GM18870 (cell line): ENCODE measurements around the gene SMAP2.
"Not testable (repeated sequence)": the region's sequence is repeated elsewhere in the genome, so short reads cannot be mapped to it uniquely, and the experiment has no call there.

Experiments used
- ATAC-seq: cut with Tn5 transposase; IDR thresholded peaks from one replicate; pipeline ENCODE4 v1.9.1; 2021; ENCODE audit warnings: moderate library complexity; ENCODE audit not compliant: unreplicated experiment

The SMAP2 gene

GRCh38 chr1:40373323-40374283 is at the start of gene SMAP2:
Gene SMAP2 (plus strand): TSS chr1:40373727. CDS start chr1:40374121, 394 bp downstream.
- peak; percentile 62 for ATAC-seq

GRCh38 chr1:40331403-40331802 is 42.1 kb upstream of the SMAP2 start:
- ATAC-seq = not testable (repeated sequence)

- ATAC-seq = no peak
Observed at GRCh38 chr1:40332695-40333094, 40.8 kb upstream of the SMAP2 start.

DNA sequence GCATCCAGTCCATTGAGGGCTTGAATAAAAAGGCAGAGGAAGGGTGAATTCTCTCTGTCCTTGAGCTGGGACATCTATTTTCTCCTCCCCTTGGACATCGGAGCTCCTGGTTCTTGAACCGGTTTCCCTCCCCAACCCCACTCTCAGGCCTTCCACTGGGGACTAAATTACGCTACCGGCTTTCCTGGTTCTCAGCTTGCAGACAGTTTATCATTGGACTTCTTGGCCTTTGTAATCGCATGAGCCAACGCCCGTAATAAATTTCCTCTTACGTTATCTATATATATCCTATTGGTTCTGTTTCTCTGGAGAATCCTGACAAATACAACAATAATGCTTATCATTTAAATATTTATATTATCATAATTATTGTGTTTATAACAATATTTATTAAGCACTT is 36.1 kb upstream of the SMAP2 start:
- ATAC-seq = no peak

GRCh38 chr1:40338745-40339419 is 34.6 kb upstream of the SMAP2 start:
- ATAC-seq = no peak

DNA sequence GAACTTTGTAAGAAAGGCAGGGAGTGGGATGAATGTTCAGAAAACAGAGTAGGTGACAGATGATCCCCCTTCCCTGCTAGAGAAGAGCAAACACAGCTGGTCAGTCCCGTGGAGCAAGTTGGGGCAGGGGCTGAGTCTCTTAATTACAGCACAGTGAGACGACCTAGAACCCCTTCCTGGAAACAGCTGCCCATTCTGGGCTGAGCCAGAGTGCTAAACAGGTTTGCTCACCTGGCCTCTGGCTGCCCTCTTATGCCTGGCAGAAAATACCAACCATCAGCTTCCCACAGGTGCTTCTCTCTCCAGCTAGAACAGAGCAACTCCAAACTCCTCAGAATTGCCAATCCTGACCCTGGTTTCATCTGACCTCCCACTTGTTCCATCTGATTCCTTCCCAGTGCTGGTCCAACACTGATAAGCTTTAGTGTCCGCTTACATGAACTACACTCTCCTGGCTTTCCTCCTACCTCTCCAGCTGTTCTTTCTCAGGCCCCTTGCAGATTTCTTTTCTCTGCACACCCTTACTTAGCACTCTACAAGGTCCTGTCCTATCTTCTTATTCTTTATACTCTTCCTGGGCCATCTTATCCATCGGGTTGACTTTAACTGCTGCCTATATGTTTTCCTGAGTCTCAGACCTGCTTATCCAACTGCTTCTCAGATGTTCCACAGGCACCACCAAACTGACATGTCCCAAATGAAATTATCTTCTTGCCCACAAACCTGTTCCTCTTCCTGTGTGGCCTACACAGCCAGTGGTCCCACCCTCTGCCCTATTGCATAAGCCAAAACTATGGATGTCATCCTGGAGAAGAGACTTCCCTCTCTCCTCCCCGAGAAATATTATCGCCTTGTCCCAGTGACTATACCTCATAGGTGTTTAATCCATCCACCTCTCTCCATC is 33.9 kb upstream of the SMAP2 start:
- ATAC-seq = no peak

GRCh38 chr1:40341491-40342380 is 31.8 kb upstream of the SMAP2 start:
- ATAC-seq = no peak

GRCh38 chr1:40342381-40342717 is 31.2 kb upstream of the SMAP2 start:
- ATAC-seq = not testable (repeated sequence)

- no peak for ATAC-seq
Observed at GRCh38 chr1:40344597-40344996, 28.9 kb upstream of the SMAP2 start.

GRCh38 chr1:40350391-40350790 is 23.1 kb upstream of the SMAP2 start:
- no peak for ATAC-seq

- ATAC-seq = no peak
Observed at GRCh38 chr1:40351124-40351523, 22.4 kb upstream of the SMAP2 start.

- ATAC-seq = no peak
Observed at GRCh38 chr1:40352126-40352525, 21.4 kb upstream of the SMAP2 start.

- no peak for ATAC-seq
Observed at GRCh38 chr1:40353082-40353481, 20.4 kb upstream of the SMAP2 start.

GRCh38 chr1:40357625-40358024 is 15.9 kb upstream of the SMAP2 start:
- ATAC-seq = no peak

DNA sequence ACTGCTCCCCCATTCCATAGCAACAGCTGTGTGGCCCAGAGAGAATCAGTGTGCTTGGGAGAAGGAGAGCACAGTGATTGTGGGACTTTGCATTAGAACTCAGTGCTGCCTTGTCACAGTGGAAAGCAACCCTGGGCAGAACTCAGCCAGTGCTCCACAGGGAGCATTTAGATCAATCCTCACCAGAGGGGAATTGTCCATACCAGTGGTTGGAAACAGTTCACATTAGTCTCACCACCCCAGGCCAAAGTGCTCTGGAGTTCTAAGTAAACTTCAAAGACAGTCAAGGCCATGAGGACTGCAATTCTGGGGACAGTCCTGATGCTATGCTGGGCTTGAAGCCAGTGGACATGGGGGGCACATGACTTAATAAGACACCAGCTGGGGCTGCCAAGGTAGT is 12.9 kb upstream of the SMAP2 start:
- no peak for ATAC-seq

DNA sequence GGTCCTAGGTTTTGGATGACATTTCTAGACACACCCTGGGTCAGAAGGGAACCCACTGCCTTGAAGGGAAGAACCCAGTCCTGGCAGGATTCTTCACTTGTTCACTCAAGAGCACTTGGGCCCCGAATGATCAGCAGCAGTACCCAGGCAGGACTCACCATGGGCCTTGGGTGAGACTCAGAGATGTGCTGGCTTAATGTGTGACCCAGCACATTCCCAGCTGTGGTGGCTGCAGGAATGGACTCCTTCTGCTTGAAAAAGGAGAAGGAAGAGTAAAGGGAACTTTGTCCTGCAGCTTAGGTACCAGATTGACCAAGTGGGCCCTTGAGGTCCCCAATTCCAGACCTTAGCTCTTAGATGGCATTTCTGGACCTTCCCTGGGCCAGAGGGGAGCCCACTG is 12.3 kb upstream of the SMAP2 start:
- ATAC-seq = no peak

DNA sequence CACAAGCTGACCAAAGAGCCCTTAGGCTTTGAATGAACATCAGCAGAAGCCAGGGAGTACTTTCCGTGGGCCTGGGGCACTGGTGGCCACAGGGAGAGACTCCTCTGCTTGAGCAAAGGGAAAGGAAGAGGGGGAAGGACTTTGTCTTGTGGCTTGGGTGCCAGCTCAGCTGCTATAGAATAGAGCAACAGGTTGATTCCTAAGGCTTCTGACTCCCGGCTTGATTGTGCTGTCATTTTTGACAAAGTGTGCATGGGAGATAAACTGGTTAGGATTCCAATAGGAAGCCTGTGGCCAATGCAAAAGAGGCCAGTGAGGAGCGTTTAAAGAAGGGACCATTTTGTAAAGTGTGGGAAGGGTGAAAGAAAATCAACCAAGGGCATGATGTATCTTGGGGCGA is 11.9 kb upstream of the SMAP2 start:
- ATAC-seq = no peak

DNA sequence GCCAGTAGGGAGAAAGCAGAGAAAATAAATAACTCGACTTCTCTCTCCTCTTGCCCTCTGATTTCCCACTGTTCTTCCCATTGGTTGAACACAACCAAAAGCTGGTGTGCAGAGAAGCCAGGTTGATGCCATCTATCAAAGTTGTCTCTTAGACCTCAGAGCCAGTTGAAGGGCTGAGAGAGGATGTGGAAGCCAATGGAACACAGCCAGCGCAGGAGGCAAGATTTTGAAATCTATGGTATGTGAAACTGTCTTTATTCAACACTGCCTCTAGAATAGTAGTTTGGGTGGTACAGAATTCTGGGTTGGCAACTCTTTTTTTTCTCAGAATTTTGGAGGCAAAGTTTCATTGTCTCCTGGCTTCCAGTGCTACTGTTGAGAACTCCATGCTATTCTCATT is 11.3 kb upstream of the SMAP2 start:
- ATAC-seq = no peak

- no peak for ATAC-seq
Observed at GRCh38 chr1:40362699-40363098, 10.8 kb upstream of the SMAP2 start.

- peak; percentile 81 for ATAC-seq
Observed at GRCh38 chr1:40363721-40364120, 9.8 kb upstream of the SMAP2 start.
